GM12892 (cell line): Measurements from ENCODE around the gene P2RY2.

Experiments used
- POLR2A ChIP-seq: IDR thresholded peaks from 2 replicates; pipeline ENCODE4 v1.6.1; 2011; ENCODE audit warnings: low read depth, low read length, control low read depth
- POLR2AphosphoS5 ChIP-seq: IDR thresholded peaks from 2 replicates; pipeline ENCODE4 v1.6.1; 2011; ENCODE audit warnings: low read depth, low read length, control low read depth
- TAF1 ChIP-seq: IDR thresholded peaks from 2 replicates; pipeline ENCODE4 v1.6.1; 2011; ENCODE audit warnings: low read depth, mild to moderate bottlenecking, control low read depth, low read length, borderline replicate concordance

DNA sequence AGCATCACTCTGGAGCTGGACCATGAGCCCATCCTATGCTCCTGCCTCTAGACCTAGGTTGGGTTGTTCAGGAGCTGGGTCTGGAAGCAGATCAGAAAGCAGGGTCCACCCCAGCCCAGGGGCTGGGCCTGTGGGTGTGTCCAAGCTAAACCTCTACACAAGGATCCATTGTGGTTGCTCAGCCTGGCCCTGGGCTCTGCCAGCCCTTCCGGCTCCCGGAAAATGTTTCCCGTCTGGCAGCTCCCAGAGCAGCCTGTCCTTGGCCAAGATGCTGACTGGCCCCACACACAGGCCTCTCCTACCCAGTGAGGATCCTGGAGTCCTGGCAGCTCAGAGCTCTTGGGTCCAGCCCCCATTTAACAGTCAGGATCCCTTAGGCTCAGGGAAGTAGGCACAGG, 40.7 kb upstream of the P2RY2 start:
- TF ChIP-seq POLR2AphosphoS5, result no peak
- TF ChIP-seq POLR2A, result no peak
- no peak for TF ChIP-seq TAF1
